GM18499 (cell line): ENCODE measurements around the gene HK2.

Experiments used
- ATAC-seq: cut with Tn5 transposase; IDR thresholded peaks from one replicate; pipeline ENCODE4 v1.9.1; 2021; ENCODE audit warnings: moderate number of reproducible peaks; ENCODE audit not compliant: insufficient read depth, unreplicated experiment

Gene HK2

GRCh38 chr2:74924463-74925265 lies 90.7 kb downstream of the HK2 start:
- ATAC-seq: no peak

DNA sequence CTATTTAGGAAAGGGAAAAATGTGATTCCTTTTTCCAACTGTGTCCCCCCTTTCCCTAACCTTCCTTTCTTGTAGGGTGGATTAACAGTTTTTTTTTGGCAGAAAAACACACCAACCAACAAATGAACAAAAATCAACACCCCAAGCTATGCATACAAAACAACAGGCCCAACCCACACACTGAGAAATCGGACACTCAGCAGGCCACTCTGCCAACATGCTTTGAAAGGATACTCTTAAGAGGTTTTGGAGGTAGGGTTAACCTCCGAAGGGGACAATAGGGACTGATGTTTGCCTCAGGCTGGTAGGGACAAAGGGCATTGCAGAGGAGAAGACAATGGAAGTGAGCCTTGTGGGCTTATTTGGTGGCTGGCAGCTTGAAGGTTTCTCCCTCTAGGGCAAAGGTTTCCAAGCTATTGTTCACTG lies 91.4 kb downstream of the HK2 start:
- ATAC-seq: no peak

DNA sequence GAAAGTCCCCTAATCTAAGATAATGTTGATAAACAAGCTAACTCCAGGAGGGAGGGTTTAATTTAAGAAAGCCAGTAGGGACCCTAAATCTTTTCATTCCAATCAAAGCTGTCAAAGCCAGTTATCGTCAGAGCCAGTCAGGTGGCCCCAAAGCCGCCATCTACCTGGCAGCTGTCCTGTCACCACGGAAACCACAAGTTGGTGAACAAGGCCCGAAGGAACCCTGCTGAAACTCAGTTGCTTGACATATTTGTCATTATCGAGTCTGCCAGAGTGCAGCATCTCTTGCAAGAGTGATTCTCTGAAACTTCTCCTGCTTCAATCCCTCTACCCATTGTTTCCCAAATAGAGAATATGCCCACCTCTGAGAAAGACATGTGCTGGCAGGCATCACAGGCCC lies 93.7 kb downstream of the HK2 start:
- ATAC-seq: no peak

- ATAC-seq: no peak
Measured at GRCh38 chr2:74930811-74931486, 97.0 kb downstream of the HK2 start.

DNA sequence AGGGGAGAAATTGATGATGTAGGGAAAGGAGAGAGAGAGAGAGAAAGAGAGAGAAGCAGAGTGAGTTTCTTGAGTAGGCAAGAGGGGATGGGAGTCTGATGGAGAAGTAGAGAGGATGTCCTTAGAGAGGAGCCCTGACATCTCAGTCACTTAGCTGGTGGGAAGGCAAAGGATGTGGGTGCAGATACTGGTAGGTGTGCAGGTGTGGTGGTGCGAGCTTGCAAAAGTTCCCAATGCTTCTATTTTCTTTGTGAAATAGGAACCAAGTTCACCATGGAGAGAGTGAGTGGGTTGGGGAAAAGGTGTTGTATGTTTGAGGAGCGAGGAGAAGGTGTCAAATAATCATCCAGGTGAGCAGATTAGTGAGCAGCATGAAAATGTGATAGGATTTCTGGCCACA lies 98.0 kb downstream of the HK2 start:
- ATAC-seq: no peak

DNA sequence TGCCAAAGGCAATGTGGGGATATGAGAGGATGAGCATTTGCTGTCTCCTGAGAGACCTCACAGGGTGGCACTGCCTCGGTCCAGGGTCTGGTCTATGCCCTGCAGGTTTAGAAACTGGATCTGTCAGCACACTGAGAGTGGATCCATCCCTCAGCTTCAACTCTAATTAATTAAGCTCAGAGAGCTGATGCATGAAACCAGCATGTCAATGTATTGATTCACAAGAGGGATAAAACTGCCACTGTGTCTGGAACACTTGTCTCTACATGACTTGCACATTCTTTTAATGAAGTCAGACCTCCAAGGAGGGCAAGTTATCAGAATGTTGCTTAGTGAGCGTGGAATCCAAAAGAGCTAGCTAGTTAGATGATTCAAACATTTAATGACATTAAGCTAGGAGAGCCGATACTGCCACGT lies 102.1 kb downstream of the HK2 start:
- no peak for ATAC-seq

DNA sequence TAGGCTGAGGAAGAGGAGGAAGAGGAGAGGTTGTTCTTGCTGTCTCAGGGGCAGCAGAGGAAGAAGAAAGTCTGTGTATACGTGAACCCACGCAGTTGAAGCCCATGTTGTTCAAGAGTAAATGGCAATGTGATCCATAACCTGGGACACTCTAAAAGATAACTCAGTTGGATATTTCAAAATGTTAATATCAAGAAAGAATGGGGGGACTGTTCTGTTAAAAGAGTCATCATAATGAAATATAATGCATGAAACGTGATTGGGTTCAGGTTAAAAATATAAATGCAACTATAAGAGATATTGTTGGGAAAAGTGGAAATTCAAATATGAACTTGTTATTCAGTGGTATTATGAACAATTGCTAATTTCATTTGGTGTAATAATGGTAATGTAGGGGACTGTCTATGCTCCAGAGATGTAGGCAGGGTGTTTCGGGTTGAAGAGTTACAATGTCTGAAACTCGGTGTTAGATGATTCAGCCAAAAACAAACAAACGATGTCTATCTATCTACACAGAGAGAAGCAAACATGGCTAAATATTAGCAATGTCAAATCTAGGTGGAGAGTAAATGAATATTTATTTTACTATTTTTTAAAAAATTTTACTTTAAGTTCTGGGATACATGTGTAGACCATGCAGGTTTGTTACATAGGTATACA lies 103.4 kb downstream of the HK2 start:
- no peak for ATAC-seq

GRCh38 chr2:74938264-74938663 lies 104.3 kb downstream of the HK2 start:
- no peak for ATAC-seq

DNA sequence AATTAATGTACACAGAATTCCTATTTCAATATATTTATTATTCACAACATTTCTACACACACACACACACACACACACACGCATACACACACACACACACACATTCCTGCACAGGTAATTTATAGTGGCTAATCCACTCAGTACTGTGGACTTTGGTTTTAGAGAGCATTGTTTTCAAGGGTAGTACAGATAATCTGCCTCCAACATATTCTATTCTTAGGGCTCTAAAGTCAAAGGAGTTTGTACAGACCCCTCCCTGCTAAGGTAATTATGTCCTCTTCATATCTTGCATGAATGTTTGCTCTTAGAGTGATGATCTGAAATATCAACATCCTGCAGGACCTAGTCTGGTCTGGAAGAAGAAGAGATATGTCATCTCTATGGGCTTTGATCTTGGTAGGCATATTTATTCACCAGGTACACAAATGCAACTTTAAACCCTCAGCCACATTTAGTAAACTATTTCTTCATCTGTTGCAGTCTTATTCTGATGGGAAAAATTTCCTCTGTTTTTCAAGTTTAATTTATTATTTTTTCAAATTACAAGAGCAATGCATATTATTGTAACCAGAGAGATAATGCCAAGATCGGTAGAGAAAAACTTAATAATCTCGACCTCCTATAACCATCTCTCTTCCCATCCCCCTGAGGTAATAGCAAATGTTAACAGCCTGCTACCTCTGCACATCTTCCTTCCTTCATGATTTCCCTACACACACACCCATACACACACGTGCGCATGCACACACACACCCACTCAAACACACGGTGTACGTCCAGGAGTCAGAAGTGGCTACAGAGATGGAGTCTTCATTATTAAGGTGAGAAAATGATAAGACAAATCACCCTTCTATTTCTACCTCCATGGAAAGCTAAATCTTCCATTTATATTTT lies 106.2 kb downstream of the HK2 start:
- ATAC-seq: no peak

- ATAC-seq: no peak
Measured at GRCh38 chr2:74941284-74941683, 107.4 kb downstream of the HK2 start.

GRCh38 chr2:74942263-74942662 lies 108.3 kb downstream of the HK2 start:
- no peak for ATAC-seq
